ENCODE measurements around the gene PATL2. TPM values are rescaled to one million over a fixed set of nuclear protein-coding genes. Genes with fewer than 3 reads are reported as not detected.
"Not testable (repeated sequence)": the region's sequence is repeated elsewhere in the genome, so short reads cannot be mapped to it uniquely, and the experiment has no call there.

PATL2 gene
- total RNA-seq, 1 donor from 2014 or later, result not detected

GRCh38 chr15:44697014-44697413 is 14.1 kb downstream of the PATL2 start:
- no peaks in the 10 kb centered on the region for H3K27me3 Mint-ChIP-seq (ENCODE audit: unreplicated experiment)
- no peak for DNase-seq
- no peak for TF ChIP-seq CTCF (IDR thresholded peaks at IDR 0.05; ENCODE audit: partially characterized antibody, unreplicated experiment)
- H3K9me3 Mint-ChIP-seq (ENCODE audit: unreplicated experiment), result no peaks in the 10 kb centered on the region
- no peaks in the 10 kb centered on the region for H3K4me1 Mint-ChIP-seq (ENCODE audit: low read depth, unreplicated experiment)
- H3K27ac Mint-ChIP-seq (ENCODE audit: unreplicated experiment), result no peak overlapping the region
- H3K4me3 Mint-ChIP-seq (ENCODE audit: unreplicated experiment), result no peak overlapping the region
- H3K36me3 Mint-ChIP-seq (ENCODE audit: unreplicated experiment), result no peaks in the 10 kb centered on the region

GRCh38 chr15:44695294-44695693 is 15.8 kb downstream of the PATL2 start:
- Mint-ChIP-seq H3K4me3 (ENCODE audit: unreplicated experiment) (no peak overlapping the region), H3K9me3 (ENCODE audit: unreplicated experiment) (no peaks in the 10 kb centered on the region), H3K36me3 (ENCODE audit: unreplicated experiment) (no peaks in the 10 kb centered on the region), H3K27ac (ENCODE audit: unreplicated experiment) (no peak overlapping the region), H3K27me3 (ENCODE audit: unreplicated experiment) (no peaks in the 10 kb centered on the region), H3K4me1 (ENCODE audit: low read depth, unreplicated experiment) (no peaks in the 10 kb centered on the region)
- TF ChIP-seq CTCF (IDR thresholded peaks at IDR 0.05; ENCODE audit: partially characterized antibody, unreplicated experiment), result no peak
- no peak for DNase-seq

GRCh38 chr15:44694416-44694815 is 16.7 kb downstream of the PATL2 start:
- Mint-ChIP-seq H3K9me3 (ENCODE audit: unreplicated experiment) (no peaks in the 10 kb centered on the region), H3K4me3 (ENCODE audit: unreplicated experiment) (no peak overlapping the region), H3K27ac (ENCODE audit: unreplicated experiment) (no peak overlapping the region), H3K4me1 (ENCODE audit: low read depth, unreplicated experiment) (no peaks in the 10 kb centered on the region), H3K36me3 (ENCODE audit: unreplicated experiment) (no peaks in the 10 kb centered on the region), H3K27me3 (ENCODE audit: unreplicated experiment) (no peaks in the 10 kb centered on the region)
- no peak for DNase-seq
- no peak for TF ChIP-seq CTCF (IDR thresholded peaks at IDR 0.05; ENCODE audit: partially characterized antibody, unreplicated experiment)

GRCh38 chr15:44692659-44693058 is 18.5 kb downstream of the PATL2 start:
- Mint-ChIP-seq H3K4me3 (ENCODE audit: unreplicated experiment) (no peak overlapping the region), H3K4me1 (ENCODE audit: low read depth, unreplicated experiment) (no peaks in the 10 kb centered on the region), H3K27ac (ENCODE audit: unreplicated experiment) (no peak overlapping the region), H3K9me3 (ENCODE audit: unreplicated experiment) (peaks cover under 1% of the 10 kb centered on the region), H3K27me3 (ENCODE audit: unreplicated experiment) (peaks cover 2% of the 10 kb centered on the region), H3K36me3 (ENCODE audit: unreplicated experiment) (no peaks in the 10 kb centered on the region)
- no peak for DNase-seq
- no peak for TF ChIP-seq CTCF (IDR thresholded peaks at IDR 0.05; ENCODE audit: partially characterized antibody, unreplicated experiment)

- DNase-seq; H3K27ac Mint-ChIP-seq (ENCODE audit: unreplicated experiment); H3K27me3 Mint-ChIP-seq (ENCODE audit: unreplicated experiment); H3K9me3 Mint-ChIP-seq (ENCODE audit: unreplicated experiment); H3K36me3 Mint-ChIP-seq (ENCODE audit: unreplicated experiment); H3K4me1 Mint-ChIP-seq (ENCODE audit: low read depth, unreplicated experiment); H3K4me3 Mint-ChIP-seq (ENCODE audit: unreplicated experiment): not testable (repeated sequence)
These were observed 20.9 kb downstream of the PATL2 start for GRCh38 chr15:44690245-44690644.

- not testable (repeated sequence) for H3K36me3 Mint-ChIP-seq (ENCODE audit: unreplicated experiment); H3K4me3 Mint-ChIP-seq (ENCODE audit: unreplicated experiment); H3K27ac Mint-ChIP-seq (ENCODE audit: unreplicated experiment); H3K9me3 Mint-ChIP-seq (ENCODE audit: unreplicated experiment); DNase-seq; H3K4me1 Mint-ChIP-seq (ENCODE audit: low read depth, unreplicated experiment); H3K27me3 Mint-ChIP-seq (ENCODE audit: unreplicated experiment)
These were observed 21.8 kb downstream of the PATL2 start for GRCh38 chr15:44689318-44689717.

- H3K27ac Mint-ChIP-seq (ENCODE audit: unreplicated experiment); H3K4me1 Mint-ChIP-seq (ENCODE audit: low read depth, unreplicated experiment); DNase-seq; H3K9me3 Mint-ChIP-seq (ENCODE audit: unreplicated experiment); H3K27me3 Mint-ChIP-seq (ENCODE audit: unreplicated experiment); H3K36me3 Mint-ChIP-seq (ENCODE audit: unreplicated experiment); H3K4me3 Mint-ChIP-seq (ENCODE audit: unreplicated experiment): not testable (repeated sequence)
These were observed 28.1 kb downstream of the PATL2 start for GRCh38 chr15:44682809-44683682.

Measured in glutamatergic neuron (in vitro differentiated cells).